RWPE2 (cell line): ENCODE results near the gene CNBD2.
"Not testable (repeated sequence)": the region's sequence is repeated elsewhere in the genome, so short reads cannot be mapped to it uniquely, and the experiment has no call there.

Experiments
- ATAC-seq: fragments of 200-7000 bp; cut with Tn5 transposase; 3 replicates; pipeline ENCODE4 v1.9.1; 2021; ENCODE audit warnings: low read depth
- DNase-seq: peaks from one replicate; pipeline ENCODE4 v3.0.0-alpha.2; 2020; ENCODE audit warnings: low spot score
- H3K27ac ChIP-seq: fragments of 450-650 bp; 2 replicates; pipeline ENCODE4 v1.5.1; 2017; ENCODE audit warnings: mild to moderate bottlenecking; ENCODE audit not compliant: poor library complexity, severe bottlenecking
- H3K27me3 ChIP-seq: fragments of 250-450 bp; sonication (Bioruptor Pico); 2 replicates; pipeline ENCODE4 v1.5.1; 2021; ENCODE audit warnings: mild to moderate bottlenecking, moderate library complexity; ENCODE audit not compliant: insufficient read depth, poor library complexity, severe bottlenecking
- H3K36me3 ChIP-seq: fragments of 250-450 bp; sonication (Bioruptor Pico); 2 replicates; pipeline ENCODE4 v1.5.1; 2020; ENCODE audit warnings: low read depth, mild to moderate bottlenecking, moderate library complexity
- H3K4me1 ChIP-seq: fragments of 250-450 bp; sonication (Bioruptor Pico); 2 replicates; pipeline ENCODE4 v1.5.1; 2021; ENCODE audit warnings: mild to moderate bottlenecking, moderate library complexity; ENCODE audit not compliant: insufficient read depth, poor library complexity, severe bottlenecking
- H3K4me3 ChIP-seq: fragments of 250-450 bp; sonication (Bioruptor Pico); 2 replicates; pipeline ENCODE4 v1.5.1; 2021; ENCODE audit warnings: mild to moderate bottlenecking, moderate library complexity; ENCODE audit not compliant: severe bottlenecking
- H3K9me3 ChIP-seq: fragments of 250-450 bp; sonication (Bioruptor Pico); 2 replicates; pipeline ENCODE4 v1.5.1; 2021; ENCODE audit warnings: mild to moderate bottlenecking, moderate library complexity; ENCODE audit not compliant: severe bottlenecking
- CTCF ChIP-seq: fragments of 450-650 bp; IDR thresholded peaks from one replicate; pipeline ENCODE4 v1.5.1; 2017; ENCODE audit warnings: mild to moderate bottlenecking, moderate library complexity; ENCODE audit not compliant: poor library complexity, severe bottlenecking

Gene CNBD2

GRCh38 chr20:36065427-36065998, 97.1 kb downstream of the CNBD2 start:
- no peak overlapping the region for H3K4me3 ChIP-seq
- ATAC-seq: no peak
- no peak overlapping the region for H3K27ac ChIP-seq
- no peak for TF ChIP-seq CTCF
- no peaks in the 10 kb centered on the region for H3K27me3 ChIP-seq
- H3K4me1 ChIP-seq: no peaks in the 10 kb centered on the region
- H3K36me3 ChIP-seq: no peaks in the 10 kb centered on the region
- DNase-seq: peak; percentile 83
- H3K9me3 ChIP-seq: no peaks in the 10 kb centered on the region

- DNase-seq (peak; percentile 59), ATAC-seq (no peak)
- Histone ChIP-seq H3K27ac (no peak overlapping the region), H3K36me3 (no peaks in the 10 kb centered on the region), H3K4me3 (no peak overlapping the region), H3K9me3 (no peaks in the 10 kb centered on the region), H3K4me1 (no peaks in the 10 kb centered on the region), H3K27me3 (no peaks in the 10 kb centered on the region)
- no peak for TF ChIP-seq CTCF
Measured at GRCh38 chr20:36066777-36067176, 98.4 kb downstream of the CNBD2 start.

- not testable (repeated sequence) for H3K9me3 ChIP-seq, H3K4me3 ChIP-seq, H3K36me3 ChIP-seq, H3K4me1 ChIP-seq, H3K27me3 ChIP-seq, H3K27ac ChIP-seq, ATAC-seq
- DNase-seq: peak; percentile 55
Measured at GRCh38 chr20:36068526-36068925, 100.1 kb downstream of the CNBD2 start.

GRCh38 chr20:36070451-36070850, 102.1 kb downstream of the CNBD2 start:
- Histone ChIP-seq H3K9me3 (no peaks in the 10 kb centered on the region), H3K27ac (no peak overlapping the region), H3K27me3 (no peaks in the 10 kb centered on the region), H3K4me1 (no peaks in the 10 kb centered on the region), H3K36me3 (no peaks in the 10 kb centered on the region), H3K4me3 (no peak overlapping the region)
- ATAC-seq (no peak), DNase-seq (peak; percentile 70)
- no peak for TF ChIP-seq CTCF

- ATAC-seq (no peak), DNase-seq (no peak)
- no peak for TF ChIP-seq CTCF
- H3K27ac ChIP-seq: no peak overlapping the region
- H3K9me3 ChIP-seq: no peaks in the 10 kb centered on the region
- H3K27me3 ChIP-seq: no peaks in the 10 kb centered on the region
- no peaks in the 10 kb centered on the region for H3K4me1 ChIP-seq
- no peak overlapping the region for H3K4me3 ChIP-seq
- H3K36me3 ChIP-seq: no peaks in the 10 kb centered on the region
Measured at GRCh38 chr20:36071848-36072247, 103.5 kb downstream of the CNBD2 start.
